ENCODE data around the gene SELENBP1. TPM values are rescaled to one million over a fixed set of nuclear protein-coding genes. Genes with fewer than 3 reads are reported as not detected.
A peak's percentile ranks its signal among the peaks of the same experiment; 100 is the strongest.

The SELENBP1 gene
- total and polyA plus RNA-seq, 9 of the 15 experiments (the other 6 are each of a cell fraction or from before 2014, with no cell fraction given), result 25.8 to 81.2 (median 47.1) TPM

- TF ChIP-seq CHD7 (IDR thresholded peaks at IDR 0.05; ENCODE audit: low read depth, low read length) (no peak), ESRRB (CRISPR knock-in tag; IDR thresholded peaks at IDR 0.05; ENCODE audit: borderline replicate concordance) (no peak), GABPB2 (CRISPR knock-in tag; conservative IDR thresholded peaks at IDR 0.05) (no peak), ZBTB2 (IDR thresholded peaks at IDR 0.05) (peak; percentile 28), STAT5B (CRISPR knock-in tag; IDR thresholded peaks at IDR 0.05) (no peak), SP2 (IDR thresholded peaks at IDR 0.05; ENCODE audit: extremely low read depth, low read depth, low read length, poor library complexity, severe bottlenecking) (no peak), FOXP1 (CRISPR knock-in tag; IDR thresholded peaks at IDR 0.05) (no peak), SAP30 (IDR thresholded peaks at IDR 0.05; ENCODE audit: borderline replicate concordance, insufficient read depth, low read depth, low read length, poor library complexity, severe bottlenecking) (no peak)
Observed at GRCh38 chr1:151346769-151347522, 25.6 kb downstream of the SELENBP1 start, which contains the start of gene RFX5 (continued).
